GM10248 (cell line): ENCODE data around the gene BAIAP2L1.

Experiments used
- CTCF ChIA-PET: fragments of 300-600 bp; sonication (Branson Sonifier 250); formaldehyde crosslinking; extraction: SDS; loops from one replicate; lab custom pipeline; 2021; ENCODE audit warnings: antibody characterized with exemption; lab: Yijun Ruan, JAX
- POLR2A ChIA-PET: fragments of 350-650 bp; sonication (Branson Sonifier 250); formaldehyde crosslinking; extraction: SDS; loops from one replicate; lab custom pipeline; 2020; ENCODE audit warnings: antibody characterized with exemption; lab: Yijun Ruan, JAX
- DNase-seq: peaks from one replicate; pipeline ENCODE4 v3.0.0; 2012; ENCODE audit errors: extremely low spot score
- TF ChIP-seq, protein P1 (sequence below): IDR thresholded peaks from 2 replicates; pipeline ENCODE4 v1.5.1; 2012; ENCODE audit warnings: mild to moderate bottlenecking, low read depth; ENCODE audit errors: extremely low read depth, missing control alignments, control extremely low read depth

The BAIAP2L1 gene

DNA sequence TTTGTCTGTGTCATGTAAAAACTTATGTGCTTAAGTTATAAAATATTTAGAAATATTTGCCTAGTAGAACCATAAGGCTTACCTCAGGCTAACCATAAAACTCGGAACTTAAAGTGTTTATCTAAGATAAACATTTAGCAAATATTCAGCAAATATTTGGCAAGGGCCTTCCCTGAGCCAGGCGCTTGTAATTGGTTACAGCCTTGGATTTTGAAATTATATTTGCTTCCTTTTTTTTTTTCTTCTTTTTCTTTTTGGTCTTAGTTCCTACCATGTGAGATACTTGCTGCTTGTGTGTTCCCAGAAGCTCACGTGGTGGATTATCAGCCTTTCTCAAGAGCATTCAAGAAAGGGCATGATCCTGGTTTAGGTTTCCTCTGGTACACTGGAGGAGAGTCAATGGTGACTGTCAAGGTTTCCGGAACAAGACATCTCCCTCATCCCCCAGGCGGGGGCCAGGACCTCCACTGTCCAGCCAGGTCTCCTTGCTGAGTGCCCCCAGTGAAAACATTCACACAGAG lies 124.6 kb downstream of the BAIAP2L1 start:
- ChIA-PET POLR2A (no interaction called here), CTCF (interaction anchor here (1.4 kb wide), 1 partner anchor 9 kb away, joined by 3 read pairs; no protein-coding TSS in a partner anchor)
- TF ChIP-seq, protein P1, sequence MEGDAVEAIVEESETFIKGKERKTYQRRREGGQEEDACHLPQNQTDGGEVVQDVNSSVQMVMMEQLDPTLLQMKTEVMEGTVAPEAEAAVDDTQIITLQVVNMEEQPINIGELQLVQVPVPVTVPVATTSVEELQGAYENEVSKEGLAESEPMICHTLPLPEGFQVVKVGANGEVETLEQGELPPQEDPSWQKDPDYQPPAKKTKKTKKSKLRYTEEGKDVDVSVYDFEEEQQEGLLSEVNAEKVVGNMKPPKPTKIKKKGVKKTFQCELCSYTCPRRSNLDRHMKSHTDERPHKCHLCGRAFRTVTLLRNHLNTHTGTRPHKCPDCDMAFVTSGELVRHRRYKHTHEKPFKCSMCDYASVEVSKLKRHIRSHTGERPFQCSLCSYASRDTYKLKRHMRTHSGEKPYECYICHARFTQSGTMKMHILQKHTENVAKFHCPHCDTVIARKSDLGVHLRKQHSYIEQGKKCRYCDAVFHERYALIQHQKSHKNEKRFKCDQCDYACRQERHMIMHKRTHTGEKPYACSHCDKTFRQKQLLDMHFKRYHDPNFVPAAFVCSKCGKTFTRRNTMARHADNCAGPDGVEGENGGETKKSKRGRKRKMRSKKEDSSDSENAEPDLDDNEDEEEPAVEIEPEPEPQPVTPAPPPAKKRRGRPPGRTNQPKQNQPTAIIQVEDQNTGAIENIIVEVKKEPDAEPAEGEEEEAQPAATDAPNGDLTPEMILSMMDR, result no peak
- no peak for DNase-seq

DNA sequence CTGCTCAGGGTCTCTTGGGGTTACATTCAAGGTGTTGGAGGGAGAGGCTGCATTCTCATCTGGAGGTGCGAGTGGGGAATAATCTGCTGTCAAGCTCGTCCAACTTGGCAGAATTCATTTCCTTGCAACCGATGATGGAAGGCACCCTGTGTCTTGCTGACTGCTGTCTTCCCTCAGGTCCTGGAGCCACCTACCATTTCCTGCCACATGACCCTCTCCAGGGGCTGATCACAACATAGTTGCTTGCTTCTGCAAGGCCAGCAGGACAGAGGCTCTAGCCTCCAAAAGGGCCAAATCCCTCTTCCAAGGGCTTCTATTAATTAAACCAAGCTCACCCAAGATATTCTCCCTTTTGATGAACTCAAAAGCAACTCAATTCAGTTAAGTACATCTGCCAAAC lies 133.6 kb downstream of the BAIAP2L1 start:
- DNase-seq, result no peak
- TF ChIP-seq, protein P1, result no peak
- POLR2A ChIA-PET, result no interaction called here
- CTCF ChIA-PET, result interaction anchor here (0.8 to 3.5 kb wide), 6 partner anchors 9 to 154 kb away, joined by 3 to 13 read pairs (median 3); partner anchors contain the start of gene TECPR1

DNA sequence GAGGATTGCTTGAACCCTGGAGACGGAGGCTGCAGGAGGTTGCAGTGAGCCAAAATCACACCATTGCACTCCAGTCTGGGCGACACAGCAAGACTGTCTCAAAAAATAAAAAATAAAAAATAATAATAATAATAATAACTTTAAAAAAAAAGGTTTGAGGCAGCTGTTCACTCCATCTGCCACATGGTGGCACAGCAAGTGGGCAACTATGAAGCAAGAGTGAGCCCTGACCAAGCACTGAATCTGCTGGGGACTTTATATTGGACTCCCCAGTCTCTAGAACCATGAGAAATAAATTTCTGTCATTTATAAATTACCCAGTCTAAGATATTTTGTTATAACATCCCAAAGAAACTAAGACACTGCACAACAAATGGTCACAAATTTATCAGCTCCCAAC lies 134.1 kb downstream of the BAIAP2L1 start:
- ChIA-PET CTCF (interaction anchor here (1.0 to 3.5 kb wide), 5 partner anchors 8 to 16 kb away, joined by 3 to 13 read pairs (median 3); partner anchors contain the start of gene TECPR1), POLR2A (interaction anchor here (0.6 to 0.7 kb wide), 2 partner anchors 128 to 610 kb away, joined by 3 read pairs; no protein-coding TSS in a partner anchor)
- TF ChIP-seq, protein P1, result no peak
- no peak for DNase-seq

DNA sequence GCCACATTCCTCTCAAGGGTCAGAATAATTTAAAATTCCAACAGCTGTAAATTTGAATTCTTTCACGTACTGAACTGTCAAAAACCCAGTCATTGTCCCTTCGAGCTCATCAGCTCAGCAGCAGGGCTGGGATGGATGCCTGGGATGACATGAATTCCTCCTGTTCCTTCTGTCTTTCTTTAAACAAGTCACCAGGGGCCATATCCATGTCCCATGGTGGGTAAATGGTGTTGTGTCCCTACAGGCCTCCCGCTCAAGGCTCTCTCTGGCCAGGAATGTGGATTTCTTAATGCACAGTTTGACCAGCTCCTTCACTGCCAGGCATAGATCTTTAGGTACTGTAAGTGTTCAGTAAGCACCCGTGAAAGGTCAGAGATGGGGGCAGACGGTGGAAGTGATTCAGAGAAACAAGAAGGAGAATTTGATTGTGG lies 135.0 kb downstream of the BAIAP2L1 start:
- CTCF ChIA-PET, result interaction anchor here (3.5 kb wide), 1 partner anchor 15 kb away, joined by 13 read pairs; the partner anchor contains the start of gene TECPR1

DNA sequence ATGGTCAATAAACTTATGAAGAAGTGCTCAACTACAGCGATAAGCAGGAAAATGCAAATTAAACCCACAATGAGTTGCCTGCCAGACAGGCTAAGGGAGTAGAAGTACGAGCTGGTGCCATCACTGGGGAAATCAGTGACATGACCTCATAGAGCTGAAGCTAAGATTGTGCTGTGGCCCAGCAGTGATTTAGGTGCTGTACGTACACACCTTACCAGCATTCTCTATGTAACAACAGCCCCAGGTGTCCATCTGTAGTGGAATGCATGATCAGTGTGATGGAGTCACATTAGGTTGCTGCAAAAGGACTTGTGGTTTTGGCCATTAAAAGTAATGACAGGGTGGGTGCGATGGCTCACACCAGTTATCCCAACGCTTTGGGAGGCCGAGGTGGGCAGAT lies 143.2 kb downstream of the BAIAP2L1 start:
- TF ChIP-seq, protein P1, result no peak
- POLR2A ChIA-PET, result no interaction called here
- no peak for DNase-seq
- CTCF ChIA-PET, result interaction anchor here (1.1 to 1.5 kb wide), 2 partner anchors 10 to 23 kb away, joined by 3 read pairs; no protein-coding TSS in a partner anchor

More for the DNA sequence above, 135.0 kb downstream of the BAIAP2L1 start:
- TF ChIP-seq, protein P1, result no peak
- POLR2A ChIA-PET, result interaction anchor here (0.6 kb wide), 1 partner anchor 15 kb away, joined by 3 read pairs; no protein-coding TSS in a partner anchor
- DNase-seq, result no peak

DNA sequence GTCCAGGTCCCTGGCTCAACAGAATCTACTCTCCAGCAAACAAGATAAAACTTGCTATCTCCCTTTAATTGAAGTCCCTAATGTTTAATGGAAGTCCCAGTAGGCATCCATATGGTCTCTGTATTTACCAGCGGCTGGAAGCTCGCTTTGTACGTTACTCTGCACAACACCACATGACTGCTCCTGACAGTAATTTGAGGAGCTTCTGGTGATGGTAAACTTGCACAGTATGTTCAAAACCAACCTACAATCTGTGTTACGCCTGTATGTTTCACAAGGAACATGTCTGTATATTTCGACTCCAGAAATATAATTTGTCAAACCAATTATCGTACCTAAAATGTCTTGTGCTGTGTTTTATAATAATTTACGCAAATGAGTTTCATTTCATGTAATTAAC lies 144.5 kb downstream of the BAIAP2L1 start:
- no peak for DNase-seq
- ChIA-PET POLR2A (no interaction called here), CTCF (interaction anchor here (1.2 kb wide), 1 partner anchor 88 kb away, joined by 3 read pairs; no protein-coding TSS in a partner anchor)
- TF ChIP-seq, protein P1, result no peak
